ENCODE data around the gene GINS1.
"Not testable (repeated sequence)": the region's sequence is repeated elsewhere in the genome, so short reads cannot be mapped to it uniquely, and the experiment has no call there.

GINS1 gene

DNA sequence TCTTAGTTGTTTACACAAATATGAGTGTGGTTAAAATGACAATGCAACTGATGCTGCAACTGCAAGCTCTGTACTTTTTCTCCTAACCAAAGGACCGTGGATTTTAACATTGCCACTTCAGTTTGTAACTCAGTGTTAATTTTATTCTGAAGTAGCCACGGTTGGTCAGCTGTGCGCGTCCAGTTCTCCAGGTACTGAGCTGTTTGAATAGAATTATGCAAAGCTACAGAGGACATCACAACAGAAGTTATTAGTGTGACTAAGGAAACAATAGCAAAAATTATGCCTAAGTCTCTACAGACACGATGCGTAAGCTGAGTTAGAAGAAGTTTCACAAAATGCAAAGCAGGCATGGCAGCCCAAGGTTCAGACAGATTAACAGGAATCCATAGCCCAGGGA lies 12.5 kb upstream of the GINS1 start:
- Histone ChIP-seq H3K9me3 (no peaks in the 10 kb centered on the region), H3K4me3 (ENCODE audit: low read depth, low read length) (no peak overlapping the region), H3K27me3 (no peaks in the 10 kb centered on the region), H3K36me3 (no peaks in the 10 kb centered on the region; the same call in 1 of the 2 replicates), H3K4me1 (no peaks in the 10 kb centered on the region)
- no peak for DNase-seq
- TF ChIP-seq CTCF (IDR thresholded peaks at IDR 0.05; ENCODE audit: low read depth, low read length) = no peak

DNA sequence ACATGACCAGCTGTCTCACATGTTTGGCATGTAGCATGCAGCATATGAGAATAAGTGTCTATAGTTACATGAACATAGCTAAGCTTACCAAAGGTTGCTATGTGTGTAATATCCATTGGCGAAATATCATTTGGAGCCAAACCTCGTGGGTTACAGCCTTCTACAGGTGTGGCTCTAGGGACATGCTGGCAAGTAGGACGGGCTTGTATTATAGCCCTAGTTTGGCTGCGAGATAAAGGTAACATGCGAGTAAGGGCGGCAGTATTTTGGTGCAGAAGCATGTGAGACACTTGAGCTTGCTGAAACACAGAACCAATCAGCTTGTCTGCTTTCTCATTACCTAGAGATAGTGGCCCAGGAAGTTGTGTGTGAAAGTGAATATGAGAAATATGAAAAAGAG lies 10.4 kb upstream of the GINS1 start:
- no peaks in the 10 kb centered on the region for H3K27me3 ChIP-seq
- no peaks in the 10 kb centered on the region for H3K4me1 ChIP-seq
- no peak for TF ChIP-seq CTCF (IDR thresholded peaks at IDR 0.05; ENCODE audit: low read depth, low read length)
- no peak for DNase-seq
- no peak overlapping the region for H3K4me3 ChIP-seq (ENCODE audit: low read depth, low read length)
- no peaks in the 10 kb centered on the region for H3K9me3 ChIP-seq
- H3K36me3 ChIP-seq = no peaks in the 10 kb centered on the region

DNA sequence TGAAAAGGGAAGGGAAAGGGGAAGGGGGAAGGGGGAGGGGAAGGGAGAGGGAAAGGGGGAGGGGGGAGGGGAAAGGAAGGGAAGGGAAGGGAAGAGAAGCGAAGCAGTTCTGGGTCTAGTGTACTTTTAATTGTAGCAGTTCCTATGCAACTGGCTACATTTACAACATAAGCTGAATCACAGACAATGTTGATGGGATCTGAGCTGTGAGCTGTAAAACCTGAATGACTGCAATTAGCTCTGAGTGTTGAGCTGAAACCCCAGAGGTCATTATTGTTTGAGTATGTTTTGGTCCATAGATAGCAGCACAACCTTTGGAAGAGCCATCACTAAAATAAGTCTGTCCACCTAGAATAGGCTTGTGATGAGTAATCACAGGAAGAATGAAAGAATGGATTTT lies 9.7 kb upstream of the GINS1 start:
- H3K4me3 ChIP-seq (ENCODE audit: low read depth, low read length) = no peak overlapping the region
- H3K4me1 ChIP-seq = no peaks in the 10 kb centered on the region
- no peaks in the 10 kb centered on the region for H3K9me3 ChIP-seq
- H3K36me3 ChIP-seq = no peaks in the 10 kb centered on the region
- DNase-seq = no peak
- TF ChIP-seq CTCF (IDR thresholded peaks at IDR 0.05; ENCODE audit: low read depth, low read length) = no peak
- no peaks in the 10 kb centered on the region for H3K27me3 ChIP-seq

- Histone ChIP-seq H3K27me3 (no peaks in the 10 kb centered on the region), H3K9me3 (no peaks in the 10 kb centered on the region), H3K36me3 (no peaks in the 10 kb centered on the region), H3K4me1 (no peaks in the 10 kb centered on the region), H3K4me3 (ENCODE audit: low read depth, low read length) (no peak overlapping the region)
- no peak for DNase-seq
- no peak for TF ChIP-seq CTCF (IDR thresholded peaks at IDR 0.05; ENCODE audit: low read depth, low read length)
Observed at GRCh38 chr20:25398376-25399036, 9.0 kb upstream of the GINS1 start.

- H3K4me3 ChIP-seq (ENCODE audit: low read depth, low read length) = no peak overlapping the region
- peak; percentile 68 for TF ChIP-seq CTCF (IDR thresholded peaks at IDR 0.05; ENCODE audit: low read depth, low read length)
- H3K9me3 ChIP-seq = no peaks in the 10 kb centered on the region
- no peaks in the 10 kb centered on the region for H3K36me3 ChIP-seq
- peak; percentile 30 for DNase-seq
- H3K27me3 ChIP-seq = no peaks in the 10 kb centered on the region
- H3K4me1 ChIP-seq = no peaks in the 10 kb centered on the region
Observed at GRCh38 chr20:25399037-25399430, 8.4 kb upstream of the GINS1 start.

DNA sequence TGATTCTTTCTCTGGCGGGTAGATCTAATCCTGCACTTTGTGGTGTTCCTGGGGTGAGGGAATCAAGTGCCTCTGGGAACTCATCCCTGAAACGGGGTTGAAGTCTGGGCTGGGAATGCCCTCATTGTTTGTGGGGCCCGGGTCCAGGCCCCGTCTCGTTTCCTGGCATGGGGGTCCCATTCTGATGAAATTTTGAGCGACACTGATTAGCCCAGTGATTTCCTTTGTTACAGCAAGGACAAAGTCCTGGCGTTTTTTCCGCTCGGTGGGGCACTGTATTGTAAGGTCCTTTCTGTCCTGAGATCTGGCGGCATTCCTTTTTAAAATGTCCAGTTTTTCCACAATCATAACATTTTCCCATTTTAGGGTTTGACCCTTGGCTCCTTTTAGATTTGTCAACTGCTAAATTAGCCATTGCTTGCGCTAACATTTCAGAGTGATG lies 7.2 kb upstream of the GINS1 start:
- not testable (repeated sequence) for DNase-seq; H3K4me3 ChIP-seq (ENCODE audit: low read depth, low read length); H3K9me3 ChIP-seq; H3K36me3 ChIP-seq; H3K4me1 ChIP-seq; H3K27me3 ChIP-seq

All from BE2C (cell line).